ENCODE results near the gene TMEM50B.

GRCh38 chr21:33449616-33450015 is 30.2 kb downstream of the TMEM50B start:
- TF ChIP-seq POLR2A (IDR thresholded peaks at IDR 0.05) = no peak
- TF ChIP-seq CTCF (IDR thresholded peaks at IDR 0.05) = no peak
